B cell (primary cell): ENCODE data around the gene FREM2. TPM values are rescaled to one million over a fixed set of nuclear protein-coding genes. Genes with fewer than 3 reads are reported as not detected.

ENCODE experiments used
- ATAC-seq: fragments of 200-7000 bp; cut with Tn5 transposase; one replicate; pipeline ENCODE4 v1.10.0; 2021; ENCODE audit warnings: low read depth, mild to moderate bottlenecking, moderate number of reproducible peaks, moderate library complexity
- CTCF ChIA-PET: fragments of 350-600 bp; sonication (Branson Sonifier 250); formaldehyde crosslinking; loops from one replicate; lab custom pipeline; 2021; ENCODE audit warnings: antibody characterized with exemption, inconsistent platforms; lab: Charles Lee
- POLR2A ChIA-PET: fragments of 350-600 bp; sonication (Branson Sonifier 250); formaldehyde crosslinking; loops from one replicate; lab custom pipeline; 2021; ENCODE audit warnings: antibody characterized with exemption; lab: Charles Lee
- DNase-seq: peaks from one replicate; pipeline ENCODE4 v3.0.0; 2013
- H2AFZ ChIP-seq: 2 replicates; pipeline ENCODE4 v1.6.1; 2012; ENCODE audit warnings: mild to moderate bottlenecking, low read depth, low read length; ENCODE audit not compliant: insufficient read depth, poor library complexity, severe bottlenecking
- H3K27ac ChIP-seq, 2 donors: 1 replicate in 1 of 2; 2 replicates in 1 of 2; pipeline ENCODE4 v1.5.1; 2012 to 2013; ENCODE audit warnings: low read length in 2 of 2, mild to moderate bottlenecking in 2 of 2, moderate library complexity in 1 of 2
- H3K27me3 ChIP-seq, 4 experiments: fragments of 200-600 bp in 1 of 4; sonication (generic) in 1 of 4; replicated peaks in 1 of 4; 1 replicate in 2 of 4; 2 replicates in 2 of 4; pipeline versions ENCODE4 v1.6.1 to v1.7.0; 2013 to 2016; ENCODE audit warnings: low read length in 3 of 4, mild to moderate bottlenecking in 2 of 4, mixed read lengths in 1 of 4, moderate library complexity in 1 of 4; ENCODE audit not compliant: insufficient read depth in 4 of 4, control insufficient read depth in 3 of 4; ENCODE audit errors: control extremely low read depth in 1 of 4
- H3K36me3 ChIP-seq, 2 experiments: replicated peaks in 1 of 2; 1 replicate in 1 of 2; 2 replicates in 1 of 2; pipeline versions ENCODE4 v1.6.1 to v1.7.1; 2013; ENCODE audit warnings: low read length in 1 of 2; ENCODE audit not compliant: insufficient read depth in 2 of 2, control insufficient read depth in 1 of 2; ENCODE audit errors: control extremely low read depth in 1 of 2, extremely low read depth in 1 of 2
- H3K4me1 ChIP-seq, 2 donors: fragments of 200-600 bp in 1 of 2; sonication (generic) in 1 of 2; 1 replicate in 1 of 2; 2 replicates in 1 of 2; pipeline versions ENCODE4 v1.5.1 to v1.6.1; 2013 to 2017; ENCODE audit warnings: low read length in 2 of 2; ENCODE audit not compliant: control insufficient read depth in 2 of 2, insufficient read depth in 2 of 2
- H3K4me2 ChIP-seq: replicated peaks from 2 replicates; pipeline ENCODE3; 2012; ENCODE audit warnings: mild to moderate bottlenecking, low read depth, low read length; ENCODE audit not compliant: poor library complexity, severe bottlenecking
- H3K4me3 ChIP-seq, 5 experiments: fragments of 200-600 bp in 1 of 5; sonication (generic) in 1 of 5; 1 replicate in 3 of 5; 2 replicates in 2 of 5; pipeline versions ENCODE4 v1.5.1 to v1.7.0; 2011 to 2016; ENCODE audit warnings: low read length in 4 of 5, mild to moderate bottlenecking in 4 of 5, low read depth in 2 of 5, control low read depth in 1 of 5, moderate library complexity in 1 of 5; ENCODE audit not compliant: insufficient read depth in 1 of 5; ENCODE audit errors: control extremely low read depth in 1 of 5, extremely low read depth in 1 of 5
- H3K79me2 ChIP-seq: fragments of 200-600 bp; sonication (generic); one replicate; pipeline ENCODE4 v1.6.0; 2016; ENCODE audit warnings: low read length; ENCODE audit not compliant: control insufficient read depth, insufficient read depth
- H3K9ac ChIP-seq: fragments of 200-600 bp; sonication (generic); 2 replicates; pipeline ENCODE4 v1.6.1; 2017; ENCODE audit warnings: mild to moderate bottlenecking, low read length, moderate library complexity
- H3K9me3 ChIP-seq, 3 donors: one replicate each; pipeline versions ENCODE4 v1.6.1 to v1.7.1; 2013; ENCODE audit warnings: low read length in 2 of 3; ENCODE audit not compliant: control insufficient read depth in 2 of 3, insufficient read depth in 1 of 3; ENCODE audit errors: control extremely low read depth in 1 of 3
- H4K20me1 ChIP-seq: 2 replicates; pipeline ENCODE4 v1.6.0; 2012; ENCODE audit warnings: mild to moderate bottlenecking, low read length; ENCODE audit not compliant: insufficient read depth, control insufficient read depth, poor library complexity, severe bottlenecking
- H3K27ac Mint-ChIP-seq: one replicate; pipeline ENCODE4 v1.8.0; 2021; ENCODE audit warnings: mixed read lengths
- H3K27me3 Mint-ChIP-seq: one replicate; pipeline ENCODE4 v1.8.0; 2021; ENCODE audit warnings: mixed read lengths
- H3K4me1 Mint-ChIP-seq: one replicate; pipeline ENCODE4 v1.8.0; 2021; ENCODE audit warnings: mixed read lengths
- H3K4me3 Mint-ChIP-seq: one replicate; pipeline ENCODE4 v1.8.0; 2021; ENCODE audit warnings: mixed read lengths
- H3K9me3 Mint-ChIP-seq: one replicate; pipeline ENCODE4 v1.8.0; 2022; ENCODE audit warnings: mixed read lengths; ENCODE audit not compliant: insufficient read depth
- EZH2 ChIP-seq: IDR thresholded peaks from 2 replicates; pipeline ENCODE4 v1.6.1; 2012; ENCODE audit warnings: borderline replicate concordance, low read depth, mild to moderate bottlenecking, moderate library complexity, low read length; ENCODE audit not compliant: insufficient read depth, poor library complexity, severe bottlenecking
- WGBS: methylation state at CpG from one replicate; pipeline ENCODE4 v1.1.5; 2013; ENCODE audit warnings: missing lambda C conversion rate; ENCODE audit not compliant: insufficient coverage; 5-methylcytosine and 5-hydroxymethylcytosine counted together
- intact Hi-C: fragments of 100-400 bp; cut with micrococcal nuclease; formaldehyde crosslinking; loops from one replicate; pipeline ENCODE4 v1.10.0; 2022
- polyA plus RNA-seq: library from polyadenylated mRNA; depleted of rRNA; stranded (reverse); fragments of >200 nt; gene quantifications from 2 replicates; pipeline ENCODE4 v1.2.3, GENCODE V29; 2012
- total RNA-seq, 2 donors: library from RNA; stranded (reverse); fragments of 120-200 nt in 1 of 2; gene quantifications; 1 replicate in 1 of 2; 2 replicates in 1 of 2; pipeline versions ENCODE4 v1.2.3 to v1.2.4, GENCODE V29; 2013 to 2022
- TF ChIP-seq, protein P1 (sequence below): fragments of 200-600 bp; IDR thresholded peaks from one replicate; pipeline ENCODE4 v1.8.0; 2022; ENCODE audit warnings: antibody characterized with exemption, mild to moderate bottlenecking

Gene FREM2
- total and polyA plus RNA-seq, 2 donors (not counting 1 experiment from before 2014, with no cell fraction given), result not detected

DNA sequence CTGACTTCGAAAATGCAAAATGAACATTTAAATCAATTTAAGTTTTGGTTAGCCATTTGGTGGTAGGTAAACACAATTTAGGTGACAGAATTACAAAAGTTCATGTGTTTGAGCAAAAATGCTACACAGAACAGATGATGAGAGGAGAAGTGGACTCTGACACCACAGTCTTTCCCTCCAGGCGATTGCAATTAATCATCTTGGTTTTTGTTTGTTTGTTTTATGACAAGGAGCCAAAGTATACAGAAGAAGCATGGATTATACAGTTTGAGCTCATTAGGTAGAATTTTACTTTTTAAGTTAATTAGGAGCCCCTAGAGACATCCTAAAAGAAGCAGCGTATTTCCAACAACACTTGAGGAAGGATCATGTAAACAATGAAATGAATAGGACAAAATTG, 49.3 kb upstream of the FREM2 start:
- Mint-ChIP-seq H3K9me3 (no peaks in the 10 kb centered on the region), H3K27ac (no peak overlapping the region), H3K27me3 (no peaks in the 10 kb centered on the region), H3K4me1 (no peaks in the 10 kb centered on the region), H3K4me3 (no peak overlapping the region)
- H3K27ac ChIP-seq, result no peak overlapping the region
- ChIA-PET CTCF (no interaction called here), POLR2A (no interaction called here)
- H2AFZ ChIP-seq, result no peak overlapping the region
- no peaks in the 10 kb centered on the region for H3K79me2 ChIP-seq
- H3K27me3 ChIP-seq, result no peaks in the 10 kb centered on the region
- no peak overlapping the region for H3K4me3 ChIP-seq
- H3K4me1 ChIP-seq, result no peaks in the 10 kb centered on the region
- H3K4me2 ChIP-seq, result no peak overlapping the region
- TF ChIP-seq, protein P1, sequence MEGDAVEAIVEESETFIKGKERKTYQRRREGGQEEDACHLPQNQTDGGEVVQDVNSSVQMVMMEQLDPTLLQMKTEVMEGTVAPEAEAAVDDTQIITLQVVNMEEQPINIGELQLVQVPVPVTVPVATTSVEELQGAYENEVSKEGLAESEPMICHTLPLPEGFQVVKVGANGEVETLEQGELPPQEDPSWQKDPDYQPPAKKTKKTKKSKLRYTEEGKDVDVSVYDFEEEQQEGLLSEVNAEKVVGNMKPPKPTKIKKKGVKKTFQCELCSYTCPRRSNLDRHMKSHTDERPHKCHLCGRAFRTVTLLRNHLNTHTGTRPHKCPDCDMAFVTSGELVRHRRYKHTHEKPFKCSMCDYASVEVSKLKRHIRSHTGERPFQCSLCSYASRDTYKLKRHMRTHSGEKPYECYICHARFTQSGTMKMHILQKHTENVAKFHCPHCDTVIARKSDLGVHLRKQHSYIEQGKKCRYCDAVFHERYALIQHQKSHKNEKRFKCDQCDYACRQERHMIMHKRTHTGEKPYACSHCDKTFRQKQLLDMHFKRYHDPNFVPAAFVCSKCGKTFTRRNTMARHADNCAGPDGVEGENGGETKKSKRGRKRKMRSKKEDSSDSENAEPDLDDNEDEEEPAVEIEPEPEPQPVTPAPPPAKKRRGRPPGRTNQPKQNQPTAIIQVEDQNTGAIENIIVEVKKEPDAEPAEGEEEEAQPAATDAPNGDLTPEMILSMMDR, result no peak
- no peak for TF ChIP-seq EZH2
- DNase-seq (no peak), ATAC-seq (no peak)
- 100% methylated on average over 1 of the region's 3 CpGs for WGBS
- peaks cover 0 to 2% (median 0%) of the 10 kb centered on the region in 3 donors for H3K9me3 ChIP-seq
- H3K36me3 ChIP-seq, result no peaks in the 10 kb centered on the region
- no peak overlapping the region for H3K9ac ChIP-seq
- no peaks in the 10 kb centered on the region for H4K20me1 ChIP-seq
- intact Hi-C loops, result no loop called here

DNA sequence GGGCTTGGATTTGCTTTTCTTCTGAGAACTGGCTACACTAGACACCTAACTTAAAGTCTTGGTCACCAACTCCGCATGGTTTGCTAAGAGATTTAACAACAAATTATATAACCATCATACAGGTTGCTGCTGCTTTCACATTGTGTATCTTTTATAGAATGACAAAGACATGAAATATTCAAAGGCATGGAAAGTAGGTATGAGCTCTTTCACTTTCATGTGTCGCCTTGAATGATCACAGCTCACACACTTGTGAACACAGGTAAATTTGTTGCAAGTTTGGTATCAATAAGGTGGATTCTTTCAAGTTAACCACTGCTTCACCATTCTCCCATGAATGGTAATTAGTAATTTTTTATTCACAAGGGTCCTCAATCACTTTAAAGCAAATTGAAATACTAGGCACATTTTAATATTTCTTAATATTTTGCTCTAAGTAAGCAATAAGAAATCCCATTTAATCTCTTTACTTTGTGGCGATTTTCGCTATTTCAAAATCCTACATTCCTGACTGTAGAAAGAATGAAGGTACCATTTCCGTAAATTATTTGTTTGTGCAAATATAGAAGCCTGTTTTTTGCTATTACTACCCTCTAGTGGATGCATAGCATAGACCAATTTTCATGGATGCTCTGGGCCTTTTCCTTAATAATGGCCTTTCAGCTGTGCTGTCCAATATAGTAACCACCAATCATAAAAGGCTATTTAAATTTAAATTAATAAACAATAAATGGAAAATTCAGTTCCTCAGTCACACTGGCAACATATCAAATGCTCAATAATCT, 45.5 kb upstream of the FREM2 start:
- 80% methylated on average over 1 of the region's 5 CpGs for WGBS
- H3K9me3 Mint-ChIP-seq, result no peaks in the 10 kb centered on the region
- no peak overlapping the region for H3K4me3 Mint-ChIP-seq
- H3K4me1 ChIP-seq, result no peaks in the 10 kb centered on the region
- ChIA-PET POLR2A (no interaction called here), CTCF (no interaction called here)
- H3K9ac ChIP-seq, result no peak overlapping the region
- no peak overlapping the region for H2AFZ ChIP-seq
- no peak overlapping the region for H3K4me3 ChIP-seq
- no peak overlapping the region for H3K27ac Mint-ChIP-seq
- no peaks in the 10 kb centered on the region for H3K27me3 ChIP-seq
- H3K9me3 ChIP-seq, result peaks cover 0 to 2% (median 0%) of the 10 kb centered on the region in 3 donors
- no peaks in the 10 kb centered on the region for H3K27me3 Mint-ChIP-seq
- no peaks in the 10 kb centered on the region for H4K20me1 ChIP-seq
- intact Hi-C loops, result no loop called here
- TF ChIP-seq, protein P1, result no peak
- TF ChIP-seq EZH2, result no peak
- no peaks in the 10 kb centered on the region for H3K79me2 ChIP-seq
- H3K27ac ChIP-seq, result no peak overlapping the region
- no peaks in the 10 kb centered on the region for H3K4me1 Mint-ChIP-seq
- DNase-seq, result no peak
- ATAC-seq, result no peak
- no peak overlapping the region for H3K4me2 ChIP-seq
- no peaks in the 10 kb centered on the region for H3K36me3 ChIP-seq
